IMR-90 (cell line): ENCODE measurements around the gene SERPINA9. TPM values are rescaled to one million over a fixed set of nuclear protein-coding genes. Genes with fewer than 3 reads are reported as not detected.

Experiments
- ATAC-seq: fragments of 200-7000 bp; cut with Tn5 transposase; 2 replicates; pipeline ENCODE4 v1.9.1; 2020; ENCODE audit warnings: low read depth, mild to moderate bottlenecking, moderate library complexity
- Bru-seq: library from RNA; stranded (reverse); fragments of 400-500 nt; gene quantifications from one replicate; lab custom pipeline; 2021; lab: Mats Ljungman, UMichigan
- BruChase-seq, 2 experiments: library from RNA; stranded (reverse); fragments of 400-500 nt; gene quantifications; one replicate each; lab custom pipeline; 2021; lab: Mats Ljungman, UMichigan
- BruUV-seq: library from RNA; stranded (reverse); fragments of 400-500 nt; replicated peaks from 2 replicates; lab custom pipeline; 2021; lab: Mats Ljungman, UMichigan
- CTCF ChIA-PET: fragments of 300-600 bp; formaldehyde crosslinking; extraction: SDS; loops from one replicate; lab custom pipeline; 2021; ENCODE audit warnings: antibody characterized with exemption; lab: Yijun Ruan, JAX
- POLR2A ChIA-PET: fragments of 300-600 bp; sonication (Branson Sonifier 250); formaldehyde crosslinking; loops from one replicate; lab custom pipeline; 2022; ENCODE audit warnings: antibody characterized with exemption; ENCODE audit not compliant: unreplicated experiment; lab: Charles Lee
- DNase-seq: peaks from one replicate; pipeline ENCODE4 v3.0.0; 2013
- H2AFZ ChIP-seq: replicated peaks from 2 replicates; pipeline ENCODE3; 2013; ENCODE audit warnings: low read length, mild to moderate bottlenecking; ENCODE audit not compliant: poor library complexity
- H2AK5ac ChIP-seq: 2 replicates; pipeline ENCODE4 v1.6.1; 2013; ENCODE audit warnings: low read depth, low read length, inconsistent platforms
- H2AK9ac ChIP-seq: replicated peaks from 2 replicates; pipeline ENCODE3; 2013; ENCODE audit warnings: mild to moderate bottlenecking, low read depth, low read length, moderate library complexity; ENCODE audit not compliant: poor library complexity
- H2BK120ac ChIP-seq: 2 replicates; pipeline ENCODE4 v1.6.1; 2013; ENCODE audit warnings: low read depth, low read length, inconsistent platforms
- H2BK15ac ChIP-seq: 3 replicates; pipeline ENCODE4 v1.6.1; 2013; ENCODE audit warnings: low read depth, low read length, inconsistent platforms
- H2BK20ac ChIP-seq: 2 replicates; pipeline ENCODE4 v1.6.1; 2013; ENCODE audit warnings: low read depth, mild to moderate bottlenecking, inconsistent platforms, low read length, moderate library complexity
- H2BK5ac ChIP-seq: 2 replicates; pipeline ENCODE4 v1.6.1; 2013; ENCODE audit warnings: mild to moderate bottlenecking, low read depth, low read length, inconsistent platforms; ENCODE audit not compliant: poor library complexity, severe bottlenecking
- H3K14ac ChIP-seq: replicated peaks from 2 replicates; pipeline ENCODE4 v1.6.1; 2013; ENCODE audit warnings: low read depth, low read length, inconsistent platforms
- H3K18ac ChIP-seq: 2 replicates; pipeline ENCODE4 v1.6.1; 2013; ENCODE audit warnings: low read depth, low read length, control low read depth
- H3K23ac ChIP-seq: 2 replicates; pipeline ENCODE4 v1.6.1; 2013; ENCODE audit warnings: low read depth, low read length, inconsistent platforms
- H3K27ac ChIP-seq: 2 replicates; pipeline ENCODE4 v1.5.1; 2013; ENCODE audit warnings: mild to moderate bottlenecking, control low read depth, low read length; ENCODE audit not compliant: insufficient read depth
- H3K27me3 ChIP-seq: 2 replicates; pipeline ENCODE4 v1.6.1; 2013; ENCODE audit warnings: low read length; ENCODE audit not compliant: control insufficient read depth, insufficient read depth
- H3K36me3 ChIP-seq: 2 replicates; pipeline ENCODE4 v1.6.1; 2013; ENCODE audit warnings: low read length, mixed read lengths; ENCODE audit not compliant: control insufficient read depth, insufficient read depth
- H3K4ac ChIP-seq: 2 replicates; pipeline ENCODE4 v1.6.1; 2013; ENCODE audit warnings: low read depth, low read length, inconsistent platforms
- H3K4me1 ChIP-seq: 2 replicates; pipeline ENCODE4 v1.6.1; 2013; ENCODE audit warnings: low read length, mixed read lengths; ENCODE audit not compliant: control insufficient read depth, insufficient read depth
- H3K4me2 ChIP-seq: 2 replicates; pipeline ENCODE4 v1.6.1; 2013; ENCODE audit warnings: low read depth, mild to moderate bottlenecking, control low read depth, low read length, moderate library complexity
- H3K4me3 ChIP-seq: 2 replicates; pipeline ENCODE4 v1.5.1; 2013; ENCODE audit warnings: low read depth, mild to moderate bottlenecking, control low read depth, low read length, moderate library complexity; ENCODE audit not compliant: insufficient read depth
- H3K56ac ChIP-seq: 2 replicates; pipeline ENCODE4 v1.6.1; 2013; ENCODE audit warnings: low read length, inconsistent platforms; ENCODE audit not compliant: insufficient read depth; ENCODE audit errors: extremely low read depth
- H3K79me1 ChIP-seq, 2 experiments: 2 replicates each; pipeline ENCODE4 v1.6.1; 2013; ENCODE audit warnings: low read length in 2 of 2, inconsistent platforms in 1 of 2, low read depth in 1 of 2
- H3K9ac ChIP-seq: 2 replicates; pipeline ENCODE4 v1.6.1; 2013; ENCODE audit warnings: low read depth, low read length, control low read depth
- H3K9me1 ChIP-seq: 2 replicates; pipeline ENCODE4 v1.6.1; 2013; ENCODE audit warnings: low read length, inconsistent platforms; ENCODE audit not compliant: insufficient read depth
- H3K9me3 ChIP-seq: 2 replicates; pipeline ENCODE4 v1.6.1; 2013; ENCODE audit warnings: low read length; ENCODE audit not compliant: control insufficient read depth, insufficient read depth
- H4K20me1 ChIP-seq: 2 replicates; pipeline ENCODE4 v1.6.1; 2013; ENCODE audit warnings: low read length, inconsistent platforms; ENCODE audit not compliant: insufficient read depth
- H4K5ac ChIP-seq: 2 replicates; pipeline ENCODE4 v1.6.1; 2013; ENCODE audit warnings: mild to moderate bottlenecking, low read depth, low read length, control low read depth
- H4K8ac ChIP-seq, 2 experiments: 2 replicates each; pipeline ENCODE4 v1.6.1; 2013; ENCODE audit warnings: low read depth in 2 of 2, low read length in 2 of 2, control low read depth in 1 of 2, inconsistent platforms in 1 of 2
- H4K91ac ChIP-seq: 2 replicates; pipeline ENCODE4 v1.6.1; 2013; ENCODE audit warnings: low read depth, low read length, inconsistent platforms; ENCODE audit not compliant: insufficient read depth
- BHLHE40 ChIP-seq: fragments of 150-350 bp; IDR thresholded peaks from 2 replicates; pipeline ENCODE4 v1.6.1; 2016; ENCODE audit warnings: mild to moderate bottlenecking, low read depth, low read length
- CEBPB ChIP-seq: IDR thresholded peaks from 2 replicates; pipeline ENCODE4 v1.6.1; 2012; ENCODE audit warnings: low read depth, low read length, improper control_type of control experiment
- NFE2L2 ChIP-seq: fragments of 150-350 bp; IDR thresholded peaks from 2 replicates; pipeline ENCODE4 v1.6.1; 2016; ENCODE audit warnings: low read depth, mild to moderate bottlenecking, low read length
- POLR2A ChIP-seq: IDR thresholded peaks from 2 replicates; pipeline ENCODE4 v1.6.1; 2012; ENCODE audit warnings: mild to moderate bottlenecking, low read depth, low read length
- RAD21 ChIP-seq: IDR thresholded peaks from 2 replicates; pipeline ENCODE4 v1.6.1; 2012; ENCODE audit warnings: low read length, improper control_type of control experiment
- RFX5 ChIP-seq: IDR thresholded peaks from 2 replicates; pipeline ENCODE4 v1.8.0; 2012; ENCODE audit warnings: low read depth, mild to moderate bottlenecking, low read length, moderate library complexity
- SMC3 ChIP-seq: fragments of 150-350 bp; IDR thresholded peaks from 2 replicates; pipeline ENCODE4 v1.6.1; 2016; ENCODE audit warnings: low read depth, mild to moderate bottlenecking, antibody characterized with exemption, low read length, moderate library complexity
- WGBS, 2 experiments: methylation state at CpG; one replicate each; pipeline versions ENCODE4 v1.1.5 to v1.1.7; 2013; ENCODE audit warnings: missing lambda C conversion rate in 2 of 2; ENCODE audit not compliant: insufficient read length in 1 of 2; ENCODE audit errors: extremely low coverage in 2 of 2; 5-methylcytosine and 5-hydroxymethylcytosine counted together
- dilution Hi-C: fragments of 300-500 bp; cut with HindIII; formaldehyde crosslinking; loops from one replicate; pipeline ENCODE4 v1.14.3; 2018; ENCODE audit warnings: low sequenced_read_pairs; ENCODE audit not compliant: unreplicated experiment
- in situ Hi-C: fragments of 300-500 bp; cut with MboI; formaldehyde crosslinking; loops from 3 replicates; pipeline ENCODE4 v1.14.3; 2019; ENCODE audit warnings: low sequenced_read_pairs, inconsistent platforms, mixed read lengths
- intact Hi-C: fragments of 100-400 bp; cut with micrococcal nuclease; formaldehyde crosslinking; loops from 2 replicates; pipeline ENCODE4 v1.10.0; 2022
- long read RNA-seq: library from polyadenylated mRNA; unstranded; transcript quantifications from one replicate; pipeline ENCODE4 v2.0.0, GENCODE V29; 2021; ENCODE audit not compliant: unreplicated experiment
- polyA plus RNA-seq, 3 experiments: library from polyadenylated mRNA; depleted of rRNA; stranded (reverse); fragments of >200 nt; gene quantifications; 2 replicates each; pipeline ENCODE4 v1.2.3, GENCODE V29; 2012; ENCODE audit warnings: low replicate concordance in 1 of 3
- total RNA-seq: library from RNA; depleted of rRNA; stranded (reverse); fragments of >200 nt; gene quantifications from 2 replicates; pipeline ENCODE4 v1.2.3, GENCODE V29; 2012; rRNA removed
- TF ChIP-seq, protein P1 (sequence below): fragments of 150-350 bp; IDR thresholded peaks from 2 replicates; pipeline ENCODE4 v1.6.1; 2017; ENCODE audit warnings: mild to moderate bottlenecking, antibody characterized with exemption, low read length, low read depth

The SERPINA9 gene
- under 0.01 and 0.18 TPM in 2 replicates for total RNA-seq
- 0.09 and 0.11 TPM in 2 replicates for polyA plus RNA-seq (2012; rRNA removed)
- 0.09 and 0.10 TPM in 2 replicates for polyA plus RNA-seq (2012; cell fraction: cytosol; rRNA removed)
- 0.14 TPM in 1 of 2 replicates, not detected in the other for polyA plus RNA-seq (2012; cell fraction: nucleus; rRNA removed; ENCODE audit: low replicate concordance)
- not detected for Bru-seq, nascent RNA
- BruChase-seq, experiment 1, labeled RNA remaining after a 6-hour chase: not detected
- BruChase-seq, experiment 2, labeled RNA remaining after a 2-hour chase: not detected
- long read RNA-seq: 0 reads

- Histone ChIP-seq H3K18ac (no peak within 1 kb of the TSS), H4K5ac (no peak within 1 kb of the TSS), H2BK120ac (no peak within 1 kb of the TSS), H3K79me1 (no peaks in the 10 kb centered on the region), H2BK15ac (no peak within 1 kb of the TSS), H4K8ac (no peak within 1 kb of the TSS), H3K9me1 (no peaks in the 10 kb centered on the region), H3K14ac (no peak within 1 kb of the TSS), H3K36me3 (no peaks in the 10 kb centered on the region), H3K27ac (no peak within 1 kb of the TSS), H3K4ac (no peak within 1 kb of the TSS), H3K23ac (no peak within 1 kb of the TSS), H3K9ac (no peak within 1 kb of the TSS), H3K4me2 (no peak within 1 kb of the TSS), H2BK20ac (no peak within 1 kb of the TSS), H3K4me1 (no peaks in the 10 kb centered on the region), H2BK5ac (no peak within 1 kb of the TSS), H3K4me3 (no peak within 1 kb of the TSS), H2AK9ac (no peak within 1 kb of the TSS), H3K27me3 (no peaks in the 10 kb centered on the region), H4K91ac (no peak within 1 kb of the TSS), H4K20me1 (no peaks in the 10 kb centered on the region), H2AK5ac (no peak within 1 kb of the TSS), H3K56ac (no peak within 1 kb of the TSS), H2AFZ (no peak within 1 kb of the TSS), H3K9me3 (peaks cover 9% of the 10 kb centered on the region; the same call in 1 of the 2 replicates)
- intact Hi-C loops: no loop called here
- DNase-seq (no peak), ATAC-seq (no peak)
- ChIA-PET CTCF (interaction anchor here (1.7 kb wide), 1 partner anchor 10 kb away, joined by 6 read pairs; no protein-coding TSS in a partner anchor), POLR2A (no interaction called here)
- BruUV-seq: no TSS peak
- no peak for TF ChIP-seq RFX5
- TF ChIP-seq SMC3: no peak
- TF ChIP-seq CEBPB: no peak
- TF ChIP-seq NFE2L2: no peak
- no peak for TF ChIP-seq RAD21
- TF ChIP-seq, protein P1, sequence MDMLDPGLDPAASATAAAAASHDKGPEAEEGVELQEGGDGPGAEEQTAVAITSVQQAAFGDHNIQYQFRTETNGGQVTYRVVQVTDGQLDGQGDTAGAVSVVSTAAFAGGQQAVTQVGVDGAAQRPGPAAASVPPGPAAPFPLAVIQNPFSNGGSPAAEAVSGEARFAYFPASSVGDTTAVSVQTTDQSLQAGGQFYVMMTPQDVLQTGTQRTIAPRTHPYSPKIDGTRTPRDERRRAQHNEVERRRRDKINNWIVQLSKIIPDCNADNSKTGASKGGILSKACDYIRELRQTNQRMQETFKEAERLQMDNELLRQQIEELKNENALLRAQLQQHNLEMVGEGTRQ: no peak
- no peak for TF ChIP-seq POLR2A
- no peak for TF ChIP-seq BHLHE40
- WGBS, 2 experiments: no CpG with 5 or more reads among the region's 2 CpGs
- dilution Hi-C loops: no loop called here
- in situ Hi-C loops: no loop called here
These were observed at the start of gene SERPINA9 for GRCh38 chr14:94476023-94476422. Gene SERPINA9 (minus strand): TSS chr14:94476197. CDS start chr14:94469840, 6,357 bp downstream.
